GM12865 (cell line): Measurements from ENCODE around the gene TMEM221.

ENCODE experiments used
- DNase-seq: peaks from one replicate; pipeline ENCODE4 v3.0.0; 2010; ENCODE audit warnings: low read depth
- H3K4me3 ChIP-seq: 2 replicates; pipeline ENCODE4 v1.5.1; 2011; ENCODE audit warnings: mild to moderate bottlenecking, low read depth, low read length, control low read depth
- TF ChIP-seq, protein P1 (sequence below): IDR thresholded peaks from 2 replicates; pipeline ENCODE4 v1.5.1; 2011; ENCODE audit warnings: low read length, control low read depth, low read depth, inconsistent platforms; ENCODE audit not compliant: insufficient read depth; ENCODE audit errors: missing control alignments

Gene TMEM221

DNA sequence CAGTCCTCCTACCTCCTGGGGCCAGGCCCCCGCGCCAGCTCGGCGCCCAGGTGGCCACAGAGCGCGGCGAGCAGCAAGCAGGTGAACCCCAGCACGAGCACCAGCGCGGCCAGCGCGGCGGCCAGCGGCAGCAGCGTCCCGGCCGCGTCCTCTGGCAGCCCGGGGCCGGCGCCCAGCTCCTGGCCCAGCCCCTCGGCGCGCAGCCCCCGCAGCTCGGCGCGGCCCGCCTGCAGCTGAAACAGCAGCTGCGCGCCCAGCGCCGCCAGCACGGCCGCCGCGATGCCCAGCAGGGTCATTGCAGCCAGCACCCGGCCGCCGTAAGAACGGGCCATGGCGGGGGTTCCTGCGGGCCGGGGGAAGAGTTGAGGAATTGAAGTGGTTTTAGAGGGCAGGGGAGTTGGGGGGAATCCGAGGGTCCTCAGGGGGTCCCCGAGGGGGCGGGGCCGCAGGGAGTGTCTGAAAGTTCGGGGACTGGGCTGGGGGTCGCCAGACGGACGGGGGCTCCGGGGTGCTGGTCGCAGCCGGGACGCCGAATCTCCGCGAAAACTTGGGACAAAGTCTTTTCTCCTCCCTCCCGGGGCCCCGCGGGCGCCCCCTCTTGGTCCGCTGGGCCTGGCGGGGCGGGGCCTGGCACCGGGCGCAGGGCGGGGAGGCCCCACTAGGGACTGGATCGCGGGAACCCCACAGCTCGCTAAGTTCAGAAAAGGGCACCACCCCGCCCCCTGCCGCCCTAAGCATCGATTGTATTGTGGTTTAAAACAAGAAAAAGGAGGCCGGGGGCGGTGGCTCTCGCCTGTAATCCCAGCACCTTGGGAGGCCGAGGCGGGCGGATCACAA, at the start of gene TMEM221:
TSS of gene TMEM221 (minus strand) at position 538 of the 837 bp plus-strand sequence. CDS start at position 332, 206 bp downstream.
- no peak within 1 kb of the TSS for H3K4me3 ChIP-seq
- DNase-seq = peak; percentile 41
- TF ChIP-seq, protein P1, sequence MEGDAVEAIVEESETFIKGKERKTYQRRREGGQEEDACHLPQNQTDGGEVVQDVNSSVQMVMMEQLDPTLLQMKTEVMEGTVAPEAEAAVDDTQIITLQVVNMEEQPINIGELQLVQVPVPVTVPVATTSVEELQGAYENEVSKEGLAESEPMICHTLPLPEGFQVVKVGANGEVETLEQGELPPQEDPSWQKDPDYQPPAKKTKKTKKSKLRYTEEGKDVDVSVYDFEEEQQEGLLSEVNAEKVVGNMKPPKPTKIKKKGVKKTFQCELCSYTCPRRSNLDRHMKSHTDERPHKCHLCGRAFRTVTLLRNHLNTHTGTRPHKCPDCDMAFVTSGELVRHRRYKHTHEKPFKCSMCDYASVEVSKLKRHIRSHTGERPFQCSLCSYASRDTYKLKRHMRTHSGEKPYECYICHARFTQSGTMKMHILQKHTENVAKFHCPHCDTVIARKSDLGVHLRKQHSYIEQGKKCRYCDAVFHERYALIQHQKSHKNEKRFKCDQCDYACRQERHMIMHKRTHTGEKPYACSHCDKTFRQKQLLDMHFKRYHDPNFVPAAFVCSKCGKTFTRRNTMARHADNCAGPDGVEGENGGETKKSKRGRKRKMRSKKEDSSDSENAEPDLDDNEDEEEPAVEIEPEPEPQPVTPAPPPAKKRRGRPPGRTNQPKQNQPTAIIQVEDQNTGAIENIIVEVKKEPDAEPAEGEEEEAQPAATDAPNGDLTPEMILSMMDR = peak; percentile 41

DNA sequence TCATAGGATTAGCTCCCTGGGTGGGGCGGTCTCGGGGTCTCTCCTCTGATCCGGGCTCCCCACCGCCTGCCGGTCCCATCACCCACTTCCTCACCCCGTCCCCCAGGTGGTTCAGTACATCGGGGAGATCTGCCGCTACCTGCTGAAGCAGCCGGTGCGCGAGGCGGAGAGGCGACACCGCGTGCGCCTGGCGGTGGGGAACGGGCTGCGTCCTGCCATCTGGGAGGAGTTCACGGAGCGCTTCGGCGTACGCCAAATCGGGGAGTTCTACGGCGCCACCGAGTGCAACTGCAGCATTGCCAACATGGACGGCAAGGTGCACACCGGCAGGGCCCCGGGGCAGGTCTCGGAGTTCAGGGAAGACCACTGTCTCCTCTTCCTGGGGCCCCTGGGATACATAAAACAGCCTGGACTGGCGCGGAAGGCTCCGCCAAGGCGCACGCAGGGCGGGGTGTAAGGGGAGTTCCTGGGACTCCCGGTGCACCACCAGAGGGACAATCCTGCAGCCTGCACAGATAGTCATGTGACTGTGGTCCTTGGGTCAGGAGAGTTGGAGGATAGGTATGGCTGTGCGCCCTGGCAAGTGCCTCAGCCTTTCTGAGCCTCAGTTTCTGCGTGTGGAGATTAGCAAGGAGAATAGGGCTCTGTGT, 48.8 kb upstream of the TMEM221 start:
- no peak overlapping the region for H3K4me3 ChIP-seq
- TF ChIP-seq, protein P1 = no peak
- no peak for DNase-seq

DNA sequence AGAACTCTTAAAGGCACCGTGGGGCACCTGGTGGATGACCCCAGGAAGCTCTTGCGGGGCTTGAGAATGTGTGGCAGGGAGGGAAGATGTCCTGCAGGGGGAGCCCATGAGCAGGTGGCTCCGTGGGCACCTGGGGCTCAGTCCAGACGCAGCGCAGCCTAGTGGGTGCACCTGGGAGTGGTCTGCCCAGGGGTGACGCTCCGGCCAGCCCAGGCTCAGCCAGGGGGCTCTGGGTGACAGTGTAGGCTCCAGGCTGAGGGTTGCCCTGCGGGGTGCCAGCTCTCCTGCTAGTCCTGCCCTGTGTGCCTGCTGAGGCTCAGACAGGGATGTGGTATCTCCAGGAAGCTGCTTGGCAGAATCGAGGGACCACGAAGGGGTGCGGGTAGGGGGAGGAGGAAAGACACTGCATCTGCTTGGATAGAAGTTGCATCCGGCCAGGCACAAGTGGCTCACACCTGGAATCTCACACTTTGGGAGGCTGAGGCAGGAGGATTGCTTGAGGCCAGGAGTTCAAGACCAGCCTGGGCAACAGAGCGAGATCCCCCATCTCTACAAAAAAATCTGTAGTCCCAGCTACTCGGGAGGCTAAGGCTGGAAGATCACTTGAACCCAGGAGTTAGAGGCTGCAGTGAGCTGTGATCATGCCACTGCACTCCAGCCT, 48.0 kb upstream of the TMEM221 start:
- H3K4me3 ChIP-seq = no peak overlapping the region

DNA sequence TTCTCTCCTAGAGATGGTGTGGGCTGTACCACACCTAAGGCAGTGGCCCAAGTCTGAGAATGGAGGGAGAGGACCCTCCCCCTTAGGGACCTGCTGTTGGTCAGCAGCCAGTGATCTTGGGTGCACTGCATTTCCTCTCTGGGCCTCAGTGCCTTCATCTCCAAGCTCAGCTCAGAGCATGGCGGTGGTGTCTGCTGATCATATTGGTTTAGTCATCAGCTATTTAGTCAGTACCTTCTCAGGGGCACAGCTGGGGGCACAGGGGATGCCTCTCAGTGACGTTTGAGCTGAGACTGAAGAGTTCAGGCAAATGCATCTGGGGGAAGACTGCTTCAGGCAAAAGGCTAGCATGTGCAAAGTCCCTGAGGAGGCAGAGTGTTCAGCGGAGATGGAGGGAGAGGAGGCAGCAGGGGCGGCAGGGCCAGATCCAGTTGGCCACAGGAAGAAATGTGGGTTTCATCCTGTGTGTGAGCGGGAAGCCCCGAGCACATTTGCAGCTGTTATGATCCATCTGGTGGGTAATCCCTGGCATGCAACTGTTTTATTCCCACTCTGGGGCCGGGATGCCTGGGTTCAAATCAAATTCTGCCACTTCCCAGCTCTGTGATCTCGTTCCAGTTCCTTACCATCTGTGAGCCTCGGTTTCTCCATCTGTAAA, 47.3 kb upstream of the TMEM221 start:
- DNase-seq = no peak
- H3K4me3 ChIP-seq = no peak overlapping the region
- TF ChIP-seq, protein P1 = no peak

More for the DNA sequence above, 48.0 kb upstream of the TMEM221 start:
- peak; percentile 93 for DNase-seq
- TF ChIP-seq, protein P1 = peak; percentile 100

DNA sequence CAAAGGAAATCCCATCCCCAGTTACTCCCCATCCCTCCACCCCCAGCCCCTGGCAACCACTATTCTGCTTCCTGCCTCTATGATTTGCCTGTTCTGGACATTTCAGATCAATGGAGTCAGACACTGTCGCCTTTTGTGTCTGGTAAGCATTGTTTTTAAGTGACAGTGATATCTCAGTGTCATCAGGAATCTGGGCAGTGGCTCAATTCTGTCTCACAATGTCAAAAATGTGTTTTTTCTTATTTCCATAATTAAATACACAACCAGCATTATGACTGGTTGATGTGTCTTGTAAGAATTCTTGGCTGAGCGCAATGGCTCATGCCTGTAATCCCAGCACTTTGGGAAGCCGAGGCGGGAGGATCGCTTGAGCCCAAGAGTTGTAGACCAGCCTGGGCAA, 42.8 kb upstream of the TMEM221 start:
- H3K4me3 ChIP-seq = no peak overlapping the region
- TF ChIP-seq, protein P1 = no peak

DNA sequence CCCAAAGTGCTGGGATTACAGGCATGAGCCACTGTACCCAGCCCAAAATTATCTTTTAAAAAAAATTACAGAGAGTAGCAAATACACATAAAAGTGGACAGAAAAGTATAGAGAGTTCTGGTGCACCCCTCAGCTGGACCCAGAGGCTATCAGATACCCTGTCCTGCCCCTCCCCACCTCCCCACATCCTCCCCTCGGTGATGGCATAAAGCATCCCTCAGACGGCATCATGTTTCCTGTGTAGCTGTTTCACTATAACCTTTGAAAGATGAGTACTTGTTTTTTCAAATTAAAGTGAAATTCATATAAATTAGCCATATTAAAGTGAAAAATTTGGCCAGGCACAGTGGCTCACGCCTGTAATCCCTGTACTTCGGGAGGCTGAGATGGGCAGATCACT, 41.9 kb upstream of the TMEM221 start:
- no peak for DNase-seq
- H3K4me3 ChIP-seq = no peak overlapping the region
- TF ChIP-seq, protein P1 = no peak

More for the DNA sequence above, 42.8 kb upstream of the TMEM221 start:
- DNase-seq = no peak
